SK-N-MC (cell line): ENCODE results near the gene IDH3A.

Experiments used
- EZH2 ChIP-seq: fragments of 200-600 bp; sonication (generic); IDR thresholded peaks from one replicate; pipeline ENCODE4 v1.6.1; 2017; ENCODE audit warnings: antibody characterized with exemption
- POLR2AphosphoS5 ChIP-seq: IDR thresholded peaks from 2 replicates; pipeline ENCODE4 v1.6.1; 2012; ENCODE audit warnings: mild to moderate bottlenecking, low read depth, low read length, borderline replicate concordance

GRCh38 chr15:78204351-78205309 lies 55.5 kb downstream of the IDH3A start:
- TF ChIP-seq EZH2, result no peak
- TF ChIP-seq POLR2AphosphoS5, result no peak
